AG04450 (cell line): ENCODE data around the gene PCMT1. TPM values are rescaled to one million over a fixed set of nuclear protein-coding genes. Genes with fewer than 3 reads are reported as not detected.
A peak's percentile ranks its signal among the peaks of the same experiment; 100 is the strongest.

ENCODE experiments used
- CTCF ChIA-PET: fragments of 300-600, 350-600 bp; formaldehyde crosslinking; extraction: SDS; loops from one replicate; lab custom pipeline; 2022; ENCODE audit warnings: antibody characterized with exemption, inconsistent platforms; lab: Charles Lee
- POLR2A ChIA-PET: fragments of 350-600 bp; formaldehyde crosslinking; extraction: SDS; loops from one replicate; lab custom pipeline; 2021; ENCODE audit warnings: antibody characterized with exemption, inconsistent platforms; lab: Yijun Ruan, JAX
- DNase-seq: peaks from one replicate; pipeline ENCODE4 v3.0.0-alpha.2; 2011; ENCODE audit warnings: low read depth, low spot score
- H3K27ac ChIP-seq: one replicate; pipeline ENCODE4 v1.5.1; 2012; ENCODE audit warnings: low read depth, low read length, control low read depth
- H3K27me3 ChIP-seq: one replicate; pipeline ENCODE4 v1.6.0; 2012; ENCODE audit warnings: low read length; ENCODE audit not compliant: control insufficient read depth, insufficient read depth
- H3K4me3 ChIP-seq: 2 replicates; pipeline ENCODE4 v1.5.1; 2011; ENCODE audit warnings: mild to moderate bottlenecking, low read depth, low read length, control low read depth
- H3K9me3 ChIP-seq: 2 replicates; pipeline ENCODE4 v1.5.1; 2012; ENCODE audit warnings: low read length; ENCODE audit not compliant: control insufficient read depth, insufficient read depth
- polyA plus RNA-seq: library from polyadenylated mRNA; depleted of rRNA; stranded (reverse); fragments of >200 nt; gene quantifications from 2 replicates; pipeline ENCODE4 v1.2.3, GENCODE V29; 2011
- TF ChIP-seq, protein P1 (sequence below): IDR thresholded peaks from 2 replicates; pipeline ENCODE4 v1.5.1; 2011; ENCODE audit warnings: low read depth, low read length, control low read depth, inconsistent platforms

The PCMT1 gene
- polyA plus RNA-seq, 1 experiment: 96.2 TPM

DNA sequence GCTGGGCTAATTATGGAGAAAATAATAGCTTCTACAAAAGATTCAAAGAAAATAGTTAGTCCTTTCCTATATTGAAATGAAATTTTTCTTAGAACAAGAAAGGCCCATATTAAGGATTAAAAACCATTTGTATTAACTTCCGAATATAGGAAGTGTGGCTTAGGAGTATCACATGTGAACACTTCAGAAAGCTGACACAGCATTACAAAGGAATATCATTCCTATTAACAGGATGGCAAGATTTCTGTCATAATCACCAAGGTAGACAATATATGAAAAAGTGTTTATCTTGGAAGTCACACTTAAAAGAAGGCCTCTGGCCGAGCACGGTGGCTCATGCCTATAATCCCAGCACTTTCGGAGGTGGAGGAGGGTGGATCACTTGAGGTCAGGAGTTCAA lies 26.3 kb upstream of the PCMT1 start:
- ChIA-PET CTCF (interaction anchor here (0.6 to 2.3 kb wide), 8 partner anchors 9 to 293 kb away, joined by 3 to 24 read pairs (median 5); no protein-coding TSS in a partner anchor), POLR2A (no interaction called here)
- Histone ChIP-seq H3K4me3 (no peak overlapping the region), H3K9me3 (no peaks in the 10 kb centered on the region), H3K27me3 (no peaks in the 10 kb centered on the region), H3K27ac (no peak overlapping the region)
- no peak for DNase-seq
- TF ChIP-seq, protein P1, sequence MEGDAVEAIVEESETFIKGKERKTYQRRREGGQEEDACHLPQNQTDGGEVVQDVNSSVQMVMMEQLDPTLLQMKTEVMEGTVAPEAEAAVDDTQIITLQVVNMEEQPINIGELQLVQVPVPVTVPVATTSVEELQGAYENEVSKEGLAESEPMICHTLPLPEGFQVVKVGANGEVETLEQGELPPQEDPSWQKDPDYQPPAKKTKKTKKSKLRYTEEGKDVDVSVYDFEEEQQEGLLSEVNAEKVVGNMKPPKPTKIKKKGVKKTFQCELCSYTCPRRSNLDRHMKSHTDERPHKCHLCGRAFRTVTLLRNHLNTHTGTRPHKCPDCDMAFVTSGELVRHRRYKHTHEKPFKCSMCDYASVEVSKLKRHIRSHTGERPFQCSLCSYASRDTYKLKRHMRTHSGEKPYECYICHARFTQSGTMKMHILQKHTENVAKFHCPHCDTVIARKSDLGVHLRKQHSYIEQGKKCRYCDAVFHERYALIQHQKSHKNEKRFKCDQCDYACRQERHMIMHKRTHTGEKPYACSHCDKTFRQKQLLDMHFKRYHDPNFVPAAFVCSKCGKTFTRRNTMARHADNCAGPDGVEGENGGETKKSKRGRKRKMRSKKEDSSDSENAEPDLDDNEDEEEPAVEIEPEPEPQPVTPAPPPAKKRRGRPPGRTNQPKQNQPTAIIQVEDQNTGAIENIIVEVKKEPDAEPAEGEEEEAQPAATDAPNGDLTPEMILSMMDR: no peak

DNA sequence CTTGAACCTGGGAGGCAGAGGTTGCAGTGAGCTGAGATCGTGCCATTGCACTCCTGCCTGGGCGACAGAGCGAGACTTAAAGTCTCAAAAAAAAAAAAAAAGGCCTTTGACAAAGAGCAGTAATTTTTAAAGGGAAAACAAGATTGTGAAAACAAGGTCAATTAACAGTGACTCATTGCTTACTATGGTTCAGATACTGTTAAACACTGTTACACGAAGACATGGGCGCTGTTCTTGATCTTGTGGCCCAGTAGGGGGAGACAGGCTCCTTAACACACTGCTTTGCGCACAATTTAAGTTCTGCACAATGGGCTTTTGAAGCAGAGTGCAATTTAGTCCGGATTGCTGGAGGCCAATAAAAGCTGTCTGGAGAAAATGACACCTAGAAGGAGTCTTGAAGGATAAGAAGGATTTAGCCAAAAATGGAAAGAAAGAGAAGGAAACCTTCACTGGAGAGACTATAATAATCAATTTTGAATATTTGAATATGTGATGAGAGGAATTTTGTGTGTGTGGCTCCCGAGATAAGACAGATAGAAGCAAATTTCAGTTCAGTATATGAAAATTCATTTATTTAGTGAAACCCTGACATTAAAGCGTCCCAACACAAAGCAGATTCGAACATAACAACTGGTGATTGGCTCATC lies 25.6 kb upstream of the PCMT1 start:
- no peaks in the 10 kb centered on the region for H3K9me3 ChIP-seq
- peak; percentile 47 for DNase-seq
- no peak overlapping the region for H3K27ac ChIP-seq
- TF ChIP-seq, protein P1: peak; percentile 86
- H3K27me3 ChIP-seq: no peaks in the 10 kb centered on the region
- H3K4me3 ChIP-seq: no peak overlapping the region
- ChIA-PET POLR2A (no interaction called here), CTCF (interaction anchor here (0.6 to 2.3 kb wide), 15 partner anchors 10 to 355 kb away, joined by 3 to 24 read pairs (median 4); partner anchors contain the start of genes KATNA1 and NUP43)

DNA sequence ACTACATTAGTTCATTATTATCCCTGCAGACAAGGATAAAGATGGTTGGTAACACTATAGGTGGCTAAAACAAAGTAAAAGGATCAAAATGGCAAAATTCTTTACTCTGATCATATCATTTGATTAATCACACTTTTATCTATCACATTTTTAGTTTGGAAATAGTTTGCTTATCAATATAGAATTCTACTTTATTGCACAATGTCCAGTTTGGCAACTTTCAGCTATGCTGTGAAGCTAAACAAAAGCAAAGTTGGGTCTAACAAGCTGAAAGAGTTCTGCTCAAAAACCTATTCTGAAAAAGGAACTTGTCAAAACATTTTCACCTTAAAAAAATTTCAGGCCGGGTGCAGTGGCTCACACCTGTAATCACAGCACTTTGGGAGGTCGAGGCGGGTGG lies 23.8 kb upstream of the PCMT1 start:
- Histone ChIP-seq H3K27ac (no peak overlapping the region), H3K27me3 (no peaks in the 10 kb centered on the region), H3K4me3 (no peak overlapping the region), H3K9me3 (no peaks in the 10 kb centered on the region)
- ChIA-PET POLR2A (no interaction called here), CTCF (interaction anchor here (0.6 kb wide), 1 partner anchor 90 kb away, joined by 3 read pairs; no protein-coding TSS in a partner anchor)
- DNase-seq: no peak
- TF ChIP-seq, protein P1: no peak

DNA sequence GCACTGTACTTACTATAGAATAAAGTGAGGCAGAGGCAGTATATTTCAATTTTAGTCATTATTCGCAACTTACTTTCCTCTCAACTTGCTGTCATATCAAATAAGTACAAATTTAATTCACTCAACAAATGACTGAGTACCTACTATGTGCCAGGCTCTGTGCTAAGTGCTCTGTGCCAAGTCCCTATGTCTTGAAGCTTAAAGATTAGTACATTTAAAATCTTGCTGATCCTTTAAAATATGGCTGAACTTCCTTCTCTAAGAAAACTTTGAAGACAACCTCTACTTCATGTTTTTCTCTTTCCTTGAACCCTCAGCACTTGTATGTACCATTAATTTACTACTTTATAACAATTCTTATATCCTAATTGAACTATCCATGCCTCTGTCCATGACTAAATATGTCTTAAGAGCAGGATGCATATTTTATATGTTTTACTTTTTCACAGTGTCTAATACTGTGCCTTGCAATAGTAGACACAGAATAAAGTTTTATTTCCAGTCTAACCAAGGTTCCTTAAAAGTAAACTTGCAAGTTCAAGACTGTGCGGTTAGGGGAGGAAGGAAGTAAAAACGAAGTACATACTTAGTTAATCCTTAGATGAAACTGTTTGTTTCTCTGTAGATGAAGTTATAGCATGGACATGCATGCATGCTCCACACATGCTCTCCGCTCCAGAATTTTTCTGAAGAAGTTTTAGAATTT lies 21.6 kb upstream of the PCMT1 start:
- no peak for DNase-seq
- ChIA-PET POLR2A (no interaction called here), CTCF (no interaction called here)
- no peak overlapping the region for H3K27ac ChIP-seq
- no peaks in the 10 kb centered on the region for H3K9me3 ChIP-seq
- no peak overlapping the region for H3K4me3 ChIP-seq
- H3K27me3 ChIP-seq: no peaks in the 10 kb centered on the region
- TF ChIP-seq, protein P1: no peak
